Activated T-cell treated with anti-CD3 and anti-CD28 coated beads for 48 hours (primary cell): ENCODE measurements around the gene MKRN2.
"Not testable (repeated sequence)": the region's sequence is repeated elsewhere in the genome, so short reads cannot be mapped to it uniquely, and the experiment has no call there.

Experiments used
- DNase-seq: peaks from one replicate; pipeline ENCODE4 v3.0.0-alpha.2; 2020; ENCODE audit warnings: low read depth

The MKRN2 gene

DNA sequence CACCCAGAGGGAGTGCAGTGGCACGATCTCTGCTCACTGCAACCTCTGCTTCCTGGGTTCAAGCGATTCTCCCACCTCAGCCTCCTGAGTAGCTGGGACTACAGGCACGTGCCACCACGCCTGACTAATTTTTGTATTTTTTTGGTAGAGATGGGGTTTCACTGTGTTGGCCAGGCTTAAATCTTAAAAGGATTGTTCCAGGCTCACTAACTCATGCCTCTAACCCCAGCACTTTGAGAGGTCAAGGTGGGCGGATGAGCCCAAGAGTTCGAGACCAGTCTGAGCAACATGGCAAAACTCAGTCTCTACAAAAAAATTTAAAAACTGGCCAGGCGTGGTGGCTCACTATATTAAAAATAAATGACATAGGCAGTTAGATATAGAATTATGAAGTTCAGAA is 74.0 kb downstream of the MKRN2 start:
- not testable (repeated sequence) for DNase-seq

DNA sequence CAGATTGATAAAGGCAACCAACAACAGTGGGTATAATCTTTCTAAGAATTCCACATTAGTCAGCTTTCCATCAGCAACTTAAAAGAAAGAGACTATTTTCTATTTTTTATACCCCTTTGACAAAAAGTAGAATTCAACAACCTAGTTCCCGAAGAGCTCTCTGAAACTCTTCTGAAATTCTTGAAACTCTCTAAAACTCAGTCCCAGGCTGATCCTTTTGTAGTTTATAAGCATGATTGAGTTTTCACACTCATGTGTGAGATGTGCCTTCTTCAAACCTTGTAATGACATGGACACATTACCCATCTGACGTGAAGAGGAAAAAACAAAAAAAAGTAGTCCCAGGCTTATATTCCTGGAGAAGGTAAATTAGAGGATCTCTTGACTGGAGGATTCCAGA is 75.6 kb downstream of the MKRN2 start:
- no peak for DNase-seq

GRCh38 chr3:12633108-12633507 is 76.2 kb downstream of the MKRN2 start:
- no peak for DNase-seq
